GM19328 (cell line): ENCODE results near the gene PEX5L.

ENCODE experiments used
- ATAC-seq: cut with Tn5 transposase; IDR thresholded peaks from one replicate; pipeline ENCODE4 v1.9.1; 2021; ENCODE audit warnings: mild to moderate bottlenecking, moderate library complexity; ENCODE audit not compliant: unreplicated experiment

PEX5L gene

GRCh38 chr3:179852142-179852905, 184.4 kb downstream of the PEX5L start:
- ATAC-seq: peak; percentile 53

GRCh38 chr3:179848711-179849110, 188.0 kb downstream of the PEX5L start:
- no peak for ATAC-seq

- no peak for ATAC-seq
Measured at GRCh38 chr3:179842061-179842460, 194.7 kb downstream of the PEX5L start.

GRCh38 chr3:179840985-179841384, 195.8 kb downstream of the PEX5L start:
- ATAC-seq: no peak

- no peak for ATAC-seq
Measured at GRCh38 chr3:179837374-179837773, 199.4 kb downstream of the PEX5L start.

GRCh38 chr3:179833294-179833693, 203.4 kb downstream of the PEX5L start:
- ATAC-seq: no peak

GRCh38 chr3:179832333-179832854, 204.3 kb downstream of the PEX5L start:
- no peak for ATAC-seq

- ATAC-seq: no peak
Measured at GRCh38 chr3:179829401-179829800, 207.3 kb downstream of the PEX5L start.

- no peak for ATAC-seq
Measured at GRCh38 chr3:179828738-179829137, 208.0 kb downstream of the PEX5L start.

- ATAC-seq: no peak
Measured at GRCh38 chr3:179826247-179826637, 210.5 kb downstream of the PEX5L start.

GRCh38 chr3:179825527-179826246, 211.1 kb downstream of the PEX5L start:
- no peak for ATAC-seq

- no peak for ATAC-seq
Measured at GRCh38 chr3:179822296-179822695, 214.4 kb downstream of the PEX5L start.

- ATAC-seq: no peak
Measured at GRCh38 chr3:179819379-179819778, 217.4 kb downstream of the PEX5L start.

- ATAC-seq: no peak
Measured at GRCh38 chr3:179812096-179812382, 224.7 kb downstream of the PEX5L start.

- peak; percentile 97 for ATAC-seq
Measured at GRCh38 chr3:179811321-179812095, 225.2 kb downstream of the PEX5L start.

GRCh38 chr3:179809639-179810038, 227.1 kb downstream of the PEX5L start:
- no peak for ATAC-seq

GRCh38 chr3:179807588-179807987, 229.1 kb downstream of the PEX5L start:
- no peak for ATAC-seq

GRCh38 chr3:179806177-179806576, 230.6 kb downstream of the PEX5L start:
- no peak for ATAC-seq

- no peak for ATAC-seq
Measured at GRCh38 chr3:179801856-179802255, 234.9 kb downstream of the PEX5L start.

- no peak for ATAC-seq
Measured at GRCh38 chr3:179801263-179801662, 235.5 kb downstream of the PEX5L start.

- ATAC-seq: no peak
Measured at GRCh38 chr3:179797192-179797591, 239.5 kb downstream of the PEX5L start.

GRCh38 chr3:179796421-179796820, 240.3 kb downstream of the PEX5L start:
- ATAC-seq: no peak
